Uterus (tissue), 4 donors: ENCODE measurements around the gene GJC2. TPM values are rescaled to one million over a fixed set of nuclear protein-coding genes. Genes with fewer than 3 reads are reported as not detected.

Experiments used
- DNase-seq, 2 donors: peaks; one replicate each; pipeline ENCODE4 v3.0.0-alpha.2; 2019 to 2020
- H3K27ac ChIP-seq, 2 donors: fragments of 200-600 bp; sonication (generic); 1 replicate in 1 of 2; 2 replicates in 1 of 2; pipeline ENCODE4 v1.5.1; 2016 to 2018
- H3K27me3 ChIP-seq, 2 donors: fragments of 200-600 bp; sonication (generic); one replicate each; pipeline ENCODE4 v1.5.1; 2018 to 2019; ENCODE audit warnings: control low read depth in 1 of 2
- H3K36me3 ChIP-seq, 2 donors: fragments of 200-600 bp; sonication (generic); one replicate each; pipeline ENCODE4 v1.5.1; 2019; ENCODE audit warnings: control low read depth in 1 of 2
- H3K4me1 ChIP-seq, 2 donors: fragments of 200-600 bp; sonication (generic); one replicate each; pipeline ENCODE4 v1.5.1; 2018 to 2019; ENCODE audit warnings: control low read depth in 1 of 2
- H3K4me3 ChIP-seq, 2 donors: fragments of 200-600 bp; sonication (generic); 1 replicate in 1 of 2; 2 replicates in 1 of 2; pipeline ENCODE4 v1.5.1; 2018 to 2019; ENCODE audit warnings: mild to moderate bottlenecking in 1 of 2
- H3K9me3 ChIP-seq, 2 donors: fragments of 200-600 bp; sonication (generic); one replicate each; pipeline ENCODE4 v1.5.1; 2019; ENCODE audit warnings: control low read depth in 1 of 2
- POLR2A ChIP-seq, 2 donors: fragments of 450-650 bp; IDR thresholded peaks; one replicate each; pipeline ENCODE4 v1.6.1; 2016; ENCODE audit warnings: antibody characterized with exemption in 2 of 2, mild to moderate bottlenecking in 1 of 2, moderate library complexity in 1 of 2
- intact Hi-C: fragments of 100-400 bp; cut with DNase I; formaldehyde crosslinking; loops from one replicate; pipeline ENCODE4 v1.15.1; 2023; ENCODE audit warnings: low total_unique reads
- total RNA-seq, 4 donors: library from RNA; depleted of rRNA in 3 of 4; stranded (reverse); fragments of >200 nt in 3 of 4; gene quantifications; one replicate each; pipeline versions ENCODE4 v1.1.0 to v1.2.4, GENCODE V29; 2014 to 2023
- TF ChIP-seq, protein P1 (sequence below), 4 experiments: fragments of 200-600 bp in 2 of 4; fragments of 450-650 bp in 2 of 4; sonication (generic) in 2 of 4; IDR thresholded peaks; one replicate each; pipeline ENCODE4 v1.5.1; 2016 to 2019; ENCODE audit warnings: antibody characterized with exemption in 4 of 4, mild to moderate bottlenecking in 2 of 4, moderate library complexity in 1 of 4
- donor health status: DM: yes; HTN: yes; CAD: no.

Gene GJC2
- total RNA-seq, 4 donors from 2014 or later = 2.6 to 25.8 (median 10.7) TPM

DNA sequence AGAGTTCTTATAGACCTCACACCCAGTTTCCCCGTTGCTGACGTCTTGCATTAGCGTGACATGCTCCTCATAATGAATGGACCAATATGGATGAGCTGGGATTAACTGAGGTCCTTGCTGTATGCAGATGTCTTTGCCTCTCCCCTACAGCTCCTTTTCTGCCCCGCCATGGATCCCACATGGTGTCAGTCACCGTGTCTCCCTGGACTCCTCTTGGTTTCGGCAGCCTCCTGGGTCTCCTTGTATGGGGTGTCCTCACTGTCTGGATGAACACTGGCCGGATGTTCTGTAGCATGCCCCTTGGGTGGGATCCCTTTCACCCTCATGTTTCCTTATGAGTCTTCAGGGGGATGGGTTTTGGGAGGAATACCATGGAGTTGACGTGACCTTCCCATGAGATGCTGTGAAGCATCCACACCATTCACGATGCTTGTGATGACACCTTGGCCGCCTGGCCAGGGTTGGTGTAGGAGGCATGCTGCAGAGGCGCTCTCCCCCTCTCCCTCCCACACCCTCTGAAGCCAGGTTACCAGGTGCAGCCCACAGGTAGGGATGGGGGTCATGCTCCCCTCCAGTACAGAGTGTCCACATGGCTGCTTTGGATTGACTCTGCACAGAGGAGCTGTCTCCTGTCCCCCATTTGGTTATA is 4.4 kb downstream of the GJC2 start:
- peak in 1 of 2 donors; percentile 10 for DNase-seq
- no peak for TF ChIP-seq POLR2A (IDR thresholded peaks at IDR 0.05)
- TF ChIP-seq, protein P1, sequence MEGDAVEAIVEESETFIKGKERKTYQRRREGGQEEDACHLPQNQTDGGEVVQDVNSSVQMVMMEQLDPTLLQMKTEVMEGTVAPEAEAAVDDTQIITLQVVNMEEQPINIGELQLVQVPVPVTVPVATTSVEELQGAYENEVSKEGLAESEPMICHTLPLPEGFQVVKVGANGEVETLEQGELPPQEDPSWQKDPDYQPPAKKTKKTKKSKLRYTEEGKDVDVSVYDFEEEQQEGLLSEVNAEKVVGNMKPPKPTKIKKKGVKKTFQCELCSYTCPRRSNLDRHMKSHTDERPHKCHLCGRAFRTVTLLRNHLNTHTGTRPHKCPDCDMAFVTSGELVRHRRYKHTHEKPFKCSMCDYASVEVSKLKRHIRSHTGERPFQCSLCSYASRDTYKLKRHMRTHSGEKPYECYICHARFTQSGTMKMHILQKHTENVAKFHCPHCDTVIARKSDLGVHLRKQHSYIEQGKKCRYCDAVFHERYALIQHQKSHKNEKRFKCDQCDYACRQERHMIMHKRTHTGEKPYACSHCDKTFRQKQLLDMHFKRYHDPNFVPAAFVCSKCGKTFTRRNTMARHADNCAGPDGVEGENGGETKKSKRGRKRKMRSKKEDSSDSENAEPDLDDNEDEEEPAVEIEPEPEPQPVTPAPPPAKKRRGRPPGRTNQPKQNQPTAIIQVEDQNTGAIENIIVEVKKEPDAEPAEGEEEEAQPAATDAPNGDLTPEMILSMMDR (IDR thresholded peaks at IDR 0.05) = no peak
- no peaks in the 10 kb centered on the region for H3K27me3 ChIP-seq
- H3K27ac ChIP-seq = no peak overlapping the region
- no peaks in the 10 kb centered on the region for H3K9me3 ChIP-seq
- no peaks in the 10 kb centered on the region for H3K36me3 ChIP-seq
- no peak overlapping the region for H3K4me3 ChIP-seq
- H3K4me1 ChIP-seq = peaks cover 8 to 24% of the 10 kb centered on the region in 2 donors
- intact Hi-C loops = no loop called here

DNA sequence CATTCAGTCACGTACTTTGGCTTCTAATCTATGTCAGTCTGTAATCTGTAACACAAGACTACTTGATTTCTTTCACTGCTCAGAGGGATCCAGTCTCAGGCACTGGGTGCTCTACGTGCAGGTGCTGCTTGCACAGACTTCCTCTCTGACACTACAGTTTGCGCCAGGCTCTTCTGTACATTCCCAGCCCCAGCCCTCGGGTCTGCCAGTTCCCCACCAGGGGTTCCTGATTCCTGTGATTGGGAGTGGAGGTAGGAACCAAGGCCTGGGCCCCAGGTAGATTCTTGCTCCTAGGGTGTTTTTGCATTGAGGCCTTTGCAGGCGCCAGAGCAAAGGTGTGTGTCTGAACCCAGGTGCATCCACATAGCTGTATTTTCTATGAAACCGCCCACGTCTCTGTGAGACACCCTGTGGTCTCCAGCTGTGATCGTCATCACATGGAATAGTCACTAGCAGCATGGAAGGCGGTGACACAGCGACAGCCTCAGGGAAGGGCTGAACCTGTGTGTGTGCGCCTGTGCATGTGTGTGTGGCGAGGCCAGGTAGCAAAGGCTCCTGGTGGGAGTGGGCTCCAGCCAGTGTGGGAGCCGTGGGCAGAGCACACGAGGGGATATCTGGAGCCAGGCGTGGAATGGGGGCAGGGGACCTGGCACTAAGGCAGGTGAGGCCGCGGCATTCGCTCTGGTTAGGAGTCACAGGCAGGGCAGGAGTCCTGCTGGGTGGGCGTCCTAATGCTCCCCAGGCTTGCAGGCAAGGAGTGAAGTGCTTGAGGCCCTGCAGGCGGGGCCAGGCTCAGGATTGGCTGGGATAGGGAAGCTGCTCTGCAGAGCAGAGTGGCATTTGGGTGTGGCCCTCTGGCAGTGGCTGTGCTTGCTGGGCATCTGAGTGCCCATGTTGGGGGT is 5.2 kb downstream of the GJC2 start:
- H3K4me3 ChIP-seq = no peak overlapping the region
- TF ChIP-seq POLR2A (IDR thresholded peaks at IDR 0.05) = no peak
- TF ChIP-seq, protein P1 (IDR thresholded peaks at IDR 0.05) = no peak
- no peak overlapping the region for H3K27ac ChIP-seq
- DNase-seq = peak in 1 of 2 donors; percentile 7
- peaks cover 6 to 16% of the 10 kb centered on the region in 2 donors for H3K4me1 ChIP-seq
- H3K36me3 ChIP-seq = no peaks in the 10 kb centered on the region
- H3K27me3 ChIP-seq = no peaks in the 10 kb centered on the region
- H3K9me3 ChIP-seq = no peaks in the 10 kb centered on the region
- intact Hi-C loops = no loop called here

- H3K9me3 ChIP-seq = no peaks in the 10 kb centered on the region
- no peak for DNase-seq
- no peak overlapping the region for H3K27ac ChIP-seq
- peaks cover 6 to 10% of the 10 kb centered on the region in 2 donors for H3K4me1 ChIP-seq
- no peak overlapping the region for H3K4me3 ChIP-seq
- no peaks in the 10 kb centered on the region for H3K27me3 ChIP-seq
- TF ChIP-seq, protein P1 (IDR thresholded peaks at IDR 0.05) = no peak
- intact Hi-C loops = no loop called here
- no peaks in the 10 kb centered on the region for H3K36me3 ChIP-seq
Observed at GRCh38 chr1:228155596-228156514, 6.1 kb downstream of the GJC2 start.

DNA sequence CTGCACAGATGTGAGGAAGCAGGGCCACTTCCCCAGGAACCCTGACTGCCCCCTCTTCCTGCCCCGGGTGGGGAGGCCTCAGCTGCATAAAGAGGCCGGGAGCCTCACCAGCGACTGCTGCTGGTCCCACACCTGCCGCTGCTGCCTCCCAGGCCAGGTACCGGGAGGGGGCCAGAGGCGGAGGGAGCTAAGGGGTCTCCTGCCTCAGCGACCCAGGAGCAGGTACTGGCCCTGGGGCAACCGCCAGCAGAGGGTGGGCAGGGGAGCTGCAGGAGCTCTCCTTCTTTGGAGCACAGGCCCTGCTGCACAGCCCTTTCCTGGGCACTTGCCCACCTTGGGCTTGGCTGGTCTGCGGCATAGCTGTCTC is 6.8 kb downstream of the GJC2 start:
- Histone ChIP-seq H3K27ac (no peak overlapping the region), H3K4me1 (peaks cover 3 to 5% of the 10 kb centered on the region in 2 donors), H3K9me3 (no peaks in the 10 kb centered on the region), H3K27me3 (no peaks in the 10 kb centered on the region), H3K36me3 (no peaks in the 10 kb centered on the region), H3K4me3 (no peak overlapping the region)
- TF ChIP-seq POLR2A (IDR thresholded peaks at IDR 0.05) = no peak
- TF ChIP-seq, protein P1 (IDR thresholded peaks at IDR 0.05) = no peak
- DNase-seq = no peak
- intact Hi-C loops = no loop called here
